Gastrocnemius medialis (tissue), 4 donors: ENCODE results near the gene CYP2C19. TPM values are rescaled to one million over a fixed set of nuclear protein-coding genes. Genes with fewer than 3 reads are reported as not detected.
"Not testable (repeated sequence)": the region's sequence is repeated elsewhere in the genome, so short reads cannot be mapped to it uniquely, and the experiment has no call there.

Experiments used
- ATAC-seq, 2 donors: fragments of 150-250 bp; one replicate each; pipeline ENCODE4 v1.9.1; 2016
- DNase-seq, 2 donors: peaks; one replicate each; pipeline ENCODE4 v3.0.0-alpha.2; 2019
- H3K27ac ChIP-seq, 4 donors: fragments of 200-600 bp; sonication (generic); 1 replicate in 1 of 4; 2 replicates in 3 of 4; pipeline ENCODE4 v1.5.1; 2016 to 2018; ENCODE audit warnings: mild to moderate bottlenecking in 2 of 4, moderate library complexity in 1 of 4
- H3K27me3 ChIP-seq, 3 donors: fragments of 200-600 bp; sonication (generic) in 2 of 3; 1 replicate in 1 of 3; 2 replicates in 2 of 3; pipeline versions ENCODE4 v1.5.1 to v1.6.0; 2016 to 2019; ENCODE audit warnings: mild to moderate bottlenecking in 1 of 3, moderate library complexity in 1 of 3
- H3K36me3 ChIP-seq, 2 donors: fragments of 200-600 bp; sonication (generic) in 1 of 2; one replicate each; pipeline ENCODE4 v1.5.1; 2017 to 2018
- H3K4me1 ChIP-seq, 2 donors: fragments of 200-600 bp; sonication (generic) in 1 of 2; one replicate each; pipeline ENCODE4 v1.5.1; 2016 to 2017; ENCODE audit warnings: mild to moderate bottlenecking in 2 of 2
- H3K4me3 ChIP-seq, 4 donors: fragments of 200-600 bp; sonication (generic) in 3 of 4; 1 replicate in 1 of 4; 2 replicates in 3 of 4; pipeline ENCODE4 v1.5.1; 2016 to 2019; ENCODE audit warnings: mild to moderate bottlenecking in 2 of 4
- H3K9me3 ChIP-seq, 3 donors: fragments of 200-600 bp; sonication (generic) in 2 of 3; 1 replicate in 1 of 3; 2 replicates in 2 of 3; pipeline ENCODE4 v1.5.1; 2016 to 2019
- CTCF ChIP-seq, 5 experiments: fragments of 450-650 bp in 3 of 5; fragments of 200-600 bp in 2 of 5; sonication (generic) in 2 of 5; IDR thresholded peaks in 4 of 5; conservative IDR thresholded peaks in 1 of 5; 1 replicate in 4 of 5; 2 replicates in 1 of 5; pipeline ENCODE4 v1.5.1; 2016 to 2019; ENCODE audit warnings: antibody characterized with exemption in 5 of 5, mild to moderate bottlenecking in 3 of 5, moderate library complexity in 3 of 5
- POLR2A ChIP-seq, 2 donors: fragments of 450-650 bp; IDR thresholded peaks; one replicate each; pipeline ENCODE4 v1.6.1; 2017; ENCODE audit warnings: antibody characterized with exemption in 2 of 2, mild to moderate bottlenecking in 2 of 2, moderate library complexity in 2 of 2
- in situ Hi-C, 4 donors: fragments of 200-750 bp; cut with MboI; loops; one replicate each; pipeline versions ENCODE4 v1.15.0 to v1.8.0; 2017; ENCODE audit warnings: low sequenced_read_pairs in 4 of 4
- intact Hi-C: fragments of 100-400 bp; cut with DNase I; formaldehyde crosslinking; loops from one replicate; pipeline ENCODE4 v1.15.1; 2023; ENCODE audit warnings: low total_unique reads
- total RNA-seq, 4 donors: library from RNA; depleted of rRNA; stranded (reverse); fragments of >200 nt; gene quantifications; one replicate each; pipeline versions ENCODE4 v1.1.0 to v1.2.3, GENCODE V29; 2016

CYP2C19 gene
- total RNA-seq, 4 donors from 2014 or later, result 0.15 TPM; not detected in 3

- intact Hi-C loops (no loop called here), in situ Hi-C loops (no loop called here)
- Histone ChIP-seq H3K4me1 (no peaks in the 10 kb centered on the region), H3K27ac (no peak overlapping the region), H3K36me3 (no peaks in the 10 kb centered on the region), H3K9me3 (no peaks in the 10 kb centered on the region), H3K27me3 (no peaks in the 10 kb centered on the region), H3K4me3 (no peak overlapping the region)
- no peak for ATAC-seq
- no peak for TF ChIP-seq CTCF (IDR thresholded peaks at IDR 0.05 in 4 of 5, conservative IDR thresholded peaks at IDR 0.05 in 1 of 5)
- no peak for TF ChIP-seq POLR2A (IDR thresholded peaks at IDR 0.05)
- DNase-seq, result no peak
These were observed 128.0 kb downstream of the CYP2C19 start for GRCh38 chr10:94890264-94891022.

- H3K4me1 ChIP-seq, intact Hi-C loops, in situ Hi-C loops, H3K9me3 ChIP-seq, H3K4me3 ChIP-seq, H3K27me3 ChIP-seq, H3K36me3 ChIP-seq, ATAC-seq, DNase-seq, H3K27ac ChIP-seq: not testable (repeated sequence)
These were observed 135.9 kb downstream of the CYP2C19 start for GRCh38 chr10:94898414-94898813.

GRCh38 chr10:94902080-94902479, 139.6 kb downstream of the CYP2C19 start:
- H3K36me3 ChIP-seq, result no peaks in the 10 kb centered on the region
- H3K9me3 ChIP-seq, result peaks cover 0 to 3% (median 0%) of the 10 kb centered on the region in 3 donors
- DNase-seq (no peak), ATAC-seq (no peak)
- no peak for TF ChIP-seq CTCF (IDR thresholded peaks at IDR 0.05 in 4 of 5, conservative IDR thresholded peaks at IDR 0.05 in 1 of 5)
- TF ChIP-seq POLR2A (IDR thresholded peaks at IDR 0.05), result no peak
- in situ Hi-C loops (no loop called here), intact Hi-C loops (no loop called here)
- H3K4me3 ChIP-seq, result no peak overlapping the region
- H3K27me3 ChIP-seq, result no peaks in the 10 kb centered on the region
- no peak overlapping the region for H3K27ac ChIP-seq
- H3K4me1 ChIP-seq, result no peaks in the 10 kb centered on the region

GRCh38 chr10:94902570-94902969, 140.1 kb downstream of the CYP2C19 start:
- Histone ChIP-seq H3K36me3 (no peaks in the 10 kb centered on the region), H3K27ac (no peak overlapping the region), H3K27me3 (no peaks in the 10 kb centered on the region), H3K9me3 (peaks cover 0 to 7% (median 0%) of the 10 kb centered on the region in 3 donors), H3K4me1 (no peaks in the 10 kb centered on the region), H3K4me3 (no peak overlapping the region)
- TF ChIP-seq CTCF (IDR thresholded peaks at IDR 0.05 in 4 of 5, conservative IDR thresholded peaks at IDR 0.05 in 1 of 5), result no peak
- TF ChIP-seq POLR2A (IDR thresholded peaks at IDR 0.05), result no peak
- ATAC-seq (no peak), DNase-seq (no peak)
- in situ Hi-C loops, result no loop called here
- intact Hi-C loops, result no loop called here

Other genes with a start within 250 kb of the CYP2C19 start
- gene HELLS, start 216.9 kb upstream of the CYP2C19 start, total RNA-seq, result under 1 TPM; 0.12 to 0.53 (median 0.14) TPM
- gene CYP2C18, start 79.0 kb upstream of the CYP2C19 start, total RNA-seq, result under 1 TPM in 2 of 4 donors, not detected in 2; 0.23 to 0.33 TPM
- under 1 TPM in 1 of 4 donors, not detected in 3; 0.75 TPM for gene CYP2C9, start 176.0 kb downstream of the CYP2C19 start, total RNA-seq